HG03025 (cell line): Measurements from ENCODE around the gene ASF1B.
A peak's percentile ranks its signal among the peaks of the same experiment; 100 is the strongest.
"Not testable (repeated sequence)": the region's sequence is repeated elsewhere in the genome, so short reads cannot be mapped to it uniquely, and the experiment has no call there.

Source experiments
- ATAC-seq: cut with Tn5 transposase; IDR thresholded peaks from one replicate; pipeline ENCODE4 v1.9.1; 2021; ENCODE audit warnings: mild to moderate bottlenecking, moderate library complexity; ENCODE audit not compliant: unreplicated experiment, low FRiP score

ASF1B gene

GRCh38 chr19:14136509-14137281 is at the start of gene ASF1B:
Gene ASF1B, minus strand, starts transcription at chr19:14136589. Its CDS starts 133 bp downstream, at chr19:14136456.
- peak; percentile 77 for ATAC-seq

GRCh38 chr19:14185691-14186090 is 49.3 kb upstream of the ASF1B start:
- not testable (repeated sequence) for ATAC-seq

- ATAC-seq = no peak
These were observed 48.8 kb upstream of the ASF1B start for GRCh38 chr19:14185158-14185557.

GRCh38 chr19:14183741-14184350 is 47.5 kb upstream of the ASF1B start:
- no peak for ATAC-seq

GRCh38 chr19:14182476-14182875 is 46.1 kb upstream of the ASF1B start:
- ATAC-seq = no peak

GRCh38 chr19:14181906-14182305 is 45.5 kb upstream of the ASF1B start:
- no peak for ATAC-seq

GRCh38 chr19:14181199-14181598 is 44.8 kb upstream of the ASF1B start:
- not testable (repeated sequence) for ATAC-seq

GRCh38 chr19:14177496-14178074 is 41.2 kb upstream of the ASF1B start:
- ATAC-seq = no peak

GRCh38 chr19:14175351-14175792 is 39.0 kb upstream of the ASF1B start:
- no peak for ATAC-seq

- no peak for ATAC-seq
These were observed 38.5 kb upstream of the ASF1B start for GRCh38 chr19:14174883-14175282.

- no peak for ATAC-seq
These were observed 32.6 kb upstream of the ASF1B start for GRCh38 chr19:14168993-14169392.

- ATAC-seq = no peak
These were observed 32.0 kb upstream of the ASF1B start for GRCh38 chr19:14168259-14168972.

- ATAC-seq = no peak
These were observed 31.3 kb upstream of the ASF1B start for GRCh38 chr19:14167576-14168138.

- no peak for ATAC-seq
These were observed 30.7 kb upstream of the ASF1B start for GRCh38 chr19:14166999-14167575.

- no peak for ATAC-seq
These were observed 29.8 kb upstream of the ASF1B start for GRCh38 chr19:14165990-14166830.

- no peak for ATAC-seq
These were observed 28.5 kb upstream of the ASF1B start for GRCh38 chr19:14164724-14165493.

- ATAC-seq = no peak
These were observed 27.7 kb upstream of the ASF1B start for GRCh38 chr19:14164082-14164481.

- ATAC-seq = no peak
These were observed 26.5 kb upstream of the ASF1B start for GRCh38 chr19:14162871-14163297.

GRCh38 chr19:14161305-14161704 is 24.9 kb upstream of the ASF1B start:
- ATAC-seq = no peak
